Ovary (tissue), 3 donors: ENCODE data around the gene STK39.

ENCODE experiments used
- CTCF ChIP-seq, 3 donors: fragments of 450-650 bp in 2 of 3; fragments of 200-600 bp in 1 of 3; IDR thresholded peaks; one replicate each; pipeline versions ENCODE4 v1.5.1 to v1.8.0; 2016 to 2022; ENCODE audit warnings: antibody characterized with exemption in 3 of 3, mild to moderate bottlenecking in 1 of 3
- POLR2A ChIP-seq: fragments of 450-650 bp; IDR thresholded peaks from one replicate; pipeline ENCODE4 v1.6.1; 2017; ENCODE audit warnings: antibody characterized with exemption, mild to moderate bottlenecking, moderate library complexity
- donor health status: DM: no; HTN: no; CAD: no.

- no peak for TF ChIP-seq CTCF (IDR thresholded peaks at IDR 0.05)
- no peak for TF ChIP-seq POLR2A
Measured at GRCh38 chr2:168072626-168073303, 174.6 kb downstream of the STK39 start.
